ENCODE measurements around the gene CLCNKB.

The CLCNKB gene

GRCh38 chr1:16090076-16090826 lies 46.7 kb downstream of the CLCNKB start:
- ATAC-seq (replicated peaks) (peak; percentile 58 to 67), DNase-seq (no peak)
- Mint-ChIP-seq H3K9me3 (no peaks in the 10 kb centered on the region), H3K36me3 (no peaks in the 10 kb centered on the region), H3K27ac (no peak overlapping the region), H3K27me3 (peaks cover 33 to 36% of the 10 kb centered on the region in 2 donors), H3K4me3 (no peak overlapping the region), H3K4me1 (peaks cover 8 to 21% of the 10 kb centered on the region in 2 donors)

GRCh38 chr1:16091296-16091695 lies 47.7 kb downstream of the CLCNKB start:
- Mint-ChIP-seq H3K36me3 (no peaks in the 10 kb centered on the region), H3K27me3 (peaks cover 40 to 46% of the 10 kb centered on the region in 2 donors), H3K9me3 (no peaks in the 10 kb centered on the region), H3K4me1 (peaks cover 8 to 21% of the 10 kb centered on the region in 2 donors), H3K27ac (no peak overlapping the region), H3K4me3 (no peak overlapping the region)
- ATAC-seq (replicated peaks) = no peak
- no peak for DNase-seq

GRCh38 chr1:16092097-16092922 lies 48.7 kb downstream of the CLCNKB start:
- Mint-ChIP-seq H3K4me3 (no peak overlapping the region), H3K27me3 (peaks cover 47 to 51% of the 10 kb centered on the region in 2 donors), H3K4me1 (peaks cover 8 to 21% of the 10 kb centered on the region in 2 donors), H3K36me3 (no peaks in the 10 kb centered on the region), H3K9me3 (no peaks in the 10 kb centered on the region), H3K27ac (peak overlapping the region; percentile 4)
- DNase-seq (no peak), ATAC-seq (replicated peaks) (no peak)

DNA sequence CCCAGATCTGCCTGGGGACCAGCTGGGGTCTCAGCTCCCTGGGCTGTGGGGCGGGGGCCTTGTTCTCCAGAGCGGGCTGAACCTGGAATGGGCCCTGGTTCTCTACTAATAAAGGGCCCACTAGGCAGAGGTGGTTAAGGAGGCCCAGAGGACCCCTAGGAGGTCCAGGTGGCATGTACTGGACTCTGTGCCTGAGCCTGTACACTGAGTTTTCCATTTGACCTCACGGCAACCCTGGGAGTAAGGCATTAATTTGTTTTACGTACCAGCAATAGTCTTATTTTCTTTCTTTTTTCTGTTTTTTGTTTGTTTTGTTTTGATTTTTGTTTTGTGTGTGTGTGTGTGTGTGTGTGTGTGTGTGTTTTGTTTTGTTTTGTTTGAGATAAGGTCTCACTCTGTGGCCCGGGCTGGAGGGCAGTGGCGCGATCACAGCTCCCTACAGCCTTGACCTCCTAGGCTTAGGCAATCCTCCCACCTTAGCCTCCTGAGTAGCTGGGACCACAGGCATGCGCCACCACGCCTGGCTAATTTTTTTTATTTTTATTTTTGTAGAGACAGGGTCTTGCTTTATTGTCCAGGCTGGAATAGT lies 49.4 kb downstream of the CLCNKB start:
- no peak overlapping the region for H3K27ac Mint-ChIP-seq

DNA sequence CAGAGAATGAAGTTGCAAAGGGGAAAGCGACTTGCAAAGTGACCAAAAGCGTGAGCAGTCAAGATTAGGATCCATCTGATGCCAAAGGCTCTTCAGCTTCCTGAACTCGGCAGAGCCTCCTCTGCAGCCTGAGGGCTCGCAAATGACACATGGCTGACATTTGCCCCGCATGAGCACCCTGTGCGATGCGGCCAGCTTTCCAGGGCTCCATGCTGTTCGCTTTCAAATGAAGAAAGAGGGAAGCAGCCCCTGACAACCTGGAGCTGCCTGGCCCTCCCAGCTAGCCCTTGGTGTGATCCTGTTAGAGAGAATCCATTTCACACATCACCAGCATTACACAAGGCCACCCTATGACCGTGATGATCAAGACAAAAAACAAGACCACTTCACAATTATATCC lies 50.0 kb downstream of the CLCNKB start:
- no peaks in the 10 kb centered on the region for H3K36me3 Mint-ChIP-seq
- peaks cover 42 to 45% of the 10 kb centered on the region in 2 donors for H3K27me3 Mint-ChIP-seq
- H3K4me1 Mint-ChIP-seq = peaks cover 3 to 16% of the 10 kb centered on the region in 2 donors
- ATAC-seq (replicated peaks) = no peak
- no peaks in the 10 kb centered on the region for H3K9me3 Mint-ChIP-seq
- no peak overlapping the region for H3K4me3 Mint-ChIP-seq
- no peak for DNase-seq
- H3K27ac Mint-ChIP-seq = no peak overlapping the region

More for the DNA sequence above, 49.4 kb downstream of the CLCNKB start:
- Mint-ChIP-seq H3K4me3 (no peak overlapping the region), H3K36me3 (no peaks in the 10 kb centered on the region), H3K27me3 (peaks cover 45 to 47% of the 10 kb centered on the region in 2 donors), H3K4me1 (peaks cover 6 to 21% of the 10 kb centered on the region in 2 donors), H3K9me3 (no peaks in the 10 kb centered on the region)
- ATAC-seq (replicated peaks) (no peak), DNase-seq (no peak)

DNA sequence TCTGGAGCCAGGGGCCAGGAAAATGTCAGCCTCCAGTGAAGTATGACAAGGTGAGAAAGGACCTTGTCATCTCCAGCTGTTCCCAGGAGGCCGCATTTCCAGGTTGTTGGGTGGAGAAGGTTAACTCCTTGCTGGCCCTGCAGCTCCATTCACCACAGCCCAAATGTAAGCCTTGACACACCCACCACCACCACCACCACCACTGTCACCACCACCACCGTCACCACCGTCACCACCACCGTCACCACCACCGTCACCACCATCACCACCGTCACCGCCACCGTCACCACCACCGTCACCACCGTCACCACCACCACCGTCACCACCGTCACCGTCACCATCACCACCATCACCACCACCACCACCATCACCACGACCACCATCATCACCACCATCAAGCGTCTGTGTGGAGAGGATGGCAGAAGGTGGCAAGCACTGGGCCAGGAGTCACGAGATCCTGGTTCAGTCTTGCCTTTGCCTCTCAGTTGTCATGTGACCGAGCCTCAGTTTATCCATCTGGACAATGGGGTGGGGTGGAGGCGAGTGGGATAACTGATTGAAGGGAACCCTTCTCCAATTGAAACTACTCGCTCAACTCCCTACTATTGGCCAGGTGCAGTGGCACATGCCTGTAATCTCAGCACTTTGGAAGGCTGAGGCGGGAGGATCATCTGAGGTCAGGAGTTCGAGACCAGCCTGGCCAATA lies 51.0 kb downstream of the CLCNKB start:
- no peak for DNase-seq
- Mint-ChIP-seq H3K4me3 (no peak overlapping the region), H3K4me1 (peaks cover 0 to 7% of the 10 kb centered on the region in 2 donors), H3K27ac (no peak overlapping the region), H3K9me3 (no peaks in the 10 kb centered on the region), H3K27me3 (peaks cover 32 to 35% of the 10 kb centered on the region in 2 donors), H3K36me3 (no peaks in the 10 kb centered on the region)
- no peak for ATAC-seq (replicated peaks)

GRCh38 chr1:16095447-16095846 lies 51.9 kb downstream of the CLCNKB start:
- H3K9me3 Mint-ChIP-seq = no peaks in the 10 kb centered on the region
- peaks cover 35 to 39% of the 10 kb centered on the region in 2 donors for H3K27me3 Mint-ChIP-seq
- H3K4me1 Mint-ChIP-seq = peaks cover 0 to under 1% of the 10 kb centered on the region in 2 donors
- DNase-seq (no peak), ATAC-seq (replicated peaks) (no peak)
- no peaks in the 10 kb centered on the region for H3K36me3 Mint-ChIP-seq
- H3K27ac Mint-ChIP-seq = no peak overlapping the region
- no peak overlapping the region for H3K4me3 Mint-ChIP-seq

- Mint-ChIP-seq H3K27me3 (peaks cover 25 to 31% of the 10 kb centered on the region in 2 donors), H3K4me3 (no peak overlapping the region), H3K4me1 (no peaks in the 10 kb centered on the region), H3K27ac (no peak overlapping the region), H3K36me3 (no peaks in the 10 kb centered on the region), H3K9me3 (peaks cover 0 to 3% of the 10 kb centered on the region in 2 donors)
- DNase-seq (no peak), ATAC-seq (replicated peaks) (no peak)
Observed at GRCh38 chr1:16099412-16099811, 55.8 kb downstream of the CLCNKB start.

- Mint-ChIP-seq H3K9me3 (peaks cover 3 to 6% of the 10 kb centered on the region in 2 donors), H3K36me3 (no peaks in the 10 kb centered on the region), H3K4me1 (no peaks in the 10 kb centered on the region), H3K27me3 (peaks cover 12 to 19% of the 10 kb centered on the region in 2 donors), H3K27ac (no peak overlapping the region), H3K4me3 (no peak overlapping the region)
- ATAC-seq (replicated peaks) (no peak), DNase-seq (no peak)
Observed at GRCh38 chr1:16101623-16102022, 58.0 kb downstream of the CLCNKB start.
